Hepatic stellate cell (primary cell): ENCODE measurements around the gene DCAKD.
A peak's percentile ranks its signal among the peaks of the same experiment; 100 is the strongest.

Experiments
- DNase-seq: peaks from one replicate; pipeline ENCODE4 v3.0.0; 2011; ENCODE audit warnings: low spot score

DCAKD gene

DNA sequence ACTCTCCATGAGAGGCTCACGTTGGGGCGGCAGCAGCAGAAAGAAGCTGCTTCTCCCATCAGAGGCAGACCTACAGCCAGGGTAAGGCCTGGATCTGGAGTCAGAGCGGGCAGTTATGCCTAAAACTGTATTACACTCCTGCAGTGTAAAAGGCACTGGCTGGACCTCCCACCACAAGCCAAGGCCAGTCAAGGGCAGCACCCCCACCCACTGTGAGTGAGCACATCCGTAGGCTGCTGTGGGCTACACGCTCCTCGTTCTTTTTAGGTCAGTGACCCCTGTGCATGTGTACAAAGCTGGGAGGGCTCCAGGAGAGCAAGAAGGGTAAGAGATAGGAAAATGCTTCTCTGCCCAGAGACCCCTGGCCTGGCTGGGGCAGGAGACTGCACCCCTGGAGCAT is 20.7 kb downstream of the DCAKD start:
- no peak for DNase-seq

DNA sequence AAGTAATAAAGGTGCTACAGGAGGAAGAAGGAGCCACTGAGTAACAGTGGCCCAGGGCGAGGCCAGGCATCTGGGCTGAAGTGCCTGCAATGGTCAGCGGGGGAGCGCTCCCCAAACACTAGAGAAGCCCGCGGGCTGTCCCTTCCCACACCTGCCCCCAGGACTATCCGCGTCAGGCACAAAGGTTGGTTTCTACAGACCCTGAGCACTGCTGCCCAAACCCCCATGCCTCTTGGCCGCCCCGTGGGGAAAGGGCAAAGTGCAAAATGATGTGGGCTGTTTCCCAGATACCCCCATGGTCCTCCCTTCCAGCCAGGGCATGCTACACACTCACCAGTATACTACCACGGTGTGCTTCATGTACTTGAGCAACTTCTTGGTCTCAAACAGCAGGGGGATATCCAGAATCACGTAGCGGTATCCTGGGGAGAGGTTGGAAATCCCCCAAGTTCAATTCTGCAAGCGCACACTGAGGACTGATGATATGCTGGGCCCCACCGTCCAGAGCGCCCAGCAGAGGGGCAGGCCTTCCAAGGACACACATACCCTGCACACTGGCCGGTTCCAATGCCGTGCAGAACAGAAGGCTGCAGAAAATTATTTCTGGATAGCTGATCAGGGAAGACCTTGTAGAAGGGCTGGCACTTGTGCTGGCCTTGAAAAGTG is 21.5 kb downstream of the DCAKD start:
- no peak for DNase-seq

DNA sequence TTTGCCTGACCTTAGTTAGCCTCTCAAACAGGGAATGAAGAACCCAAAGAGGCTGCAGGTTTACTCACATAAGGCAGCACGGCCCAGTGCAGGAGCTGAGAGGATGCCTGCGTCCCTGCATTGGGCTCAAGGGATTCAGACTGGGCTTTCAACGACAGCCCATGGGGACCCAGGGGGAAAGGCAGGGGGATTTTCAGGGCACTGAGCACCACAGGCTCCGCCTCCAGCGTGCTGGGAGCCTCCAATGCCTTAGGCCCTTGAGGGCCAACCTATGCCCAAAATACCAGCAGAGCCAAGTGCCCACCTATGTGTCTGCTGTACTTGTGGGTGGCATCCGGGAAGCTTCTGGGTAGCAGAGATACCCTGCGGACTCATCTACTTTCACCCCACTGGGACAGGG is 22.3 kb downstream of the DCAKD start:
- no peak for DNase-seq

DNA sequence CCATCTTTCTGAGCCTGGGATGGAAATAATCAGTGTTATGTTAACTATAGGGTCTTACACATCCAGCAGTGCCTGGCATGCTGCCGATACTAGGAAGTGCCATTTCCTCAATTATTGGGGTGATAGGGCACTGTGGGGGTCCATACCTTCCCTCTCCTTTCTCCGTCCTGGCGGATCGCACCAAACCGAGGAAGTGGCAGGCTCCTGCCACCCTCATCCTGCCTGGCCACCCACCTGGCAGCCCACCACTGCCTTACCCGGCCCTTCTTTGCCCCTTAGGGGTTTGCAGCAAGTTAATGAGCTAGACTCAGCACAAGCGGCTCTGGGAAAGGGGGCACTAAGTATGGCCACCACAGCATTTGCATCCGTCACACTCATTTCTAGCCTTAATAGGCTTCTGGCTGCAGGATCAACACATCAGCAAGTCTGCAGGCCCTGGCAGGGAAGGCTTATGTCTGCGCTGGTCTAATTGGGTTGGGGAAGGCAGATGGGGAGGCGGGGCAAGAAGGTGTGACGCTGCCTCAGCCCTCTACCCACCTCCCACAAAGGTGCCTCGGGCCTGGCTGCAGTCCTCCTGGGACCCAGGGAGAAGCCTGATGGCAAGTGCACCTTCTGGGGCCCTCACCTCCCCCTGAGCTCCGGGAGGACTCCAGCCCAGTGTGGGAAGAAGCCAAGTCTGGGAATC is 28.6 kb downstream of the DCAKD start:
- DNase-seq = no peak

DNA sequence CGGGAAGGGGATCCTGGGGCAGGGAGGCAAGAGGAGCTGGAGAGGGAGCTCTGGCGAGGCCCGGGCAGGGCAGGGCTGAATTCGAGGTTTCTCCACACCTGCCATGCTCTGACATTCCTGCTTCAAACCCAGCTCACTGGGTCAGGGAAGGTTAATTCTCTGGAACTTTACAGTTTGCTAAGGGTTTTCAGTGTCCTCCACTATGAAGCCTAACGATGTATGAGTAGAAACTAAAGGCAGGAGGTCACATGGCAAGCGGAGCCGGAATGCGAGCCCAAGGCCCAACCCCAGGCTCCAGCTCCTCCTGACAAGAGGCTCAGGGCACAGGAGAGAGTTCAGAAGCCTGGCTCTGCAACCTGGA is 29.2 kb downstream of the DCAKD start:
- DNase-seq = no peak

DNA sequence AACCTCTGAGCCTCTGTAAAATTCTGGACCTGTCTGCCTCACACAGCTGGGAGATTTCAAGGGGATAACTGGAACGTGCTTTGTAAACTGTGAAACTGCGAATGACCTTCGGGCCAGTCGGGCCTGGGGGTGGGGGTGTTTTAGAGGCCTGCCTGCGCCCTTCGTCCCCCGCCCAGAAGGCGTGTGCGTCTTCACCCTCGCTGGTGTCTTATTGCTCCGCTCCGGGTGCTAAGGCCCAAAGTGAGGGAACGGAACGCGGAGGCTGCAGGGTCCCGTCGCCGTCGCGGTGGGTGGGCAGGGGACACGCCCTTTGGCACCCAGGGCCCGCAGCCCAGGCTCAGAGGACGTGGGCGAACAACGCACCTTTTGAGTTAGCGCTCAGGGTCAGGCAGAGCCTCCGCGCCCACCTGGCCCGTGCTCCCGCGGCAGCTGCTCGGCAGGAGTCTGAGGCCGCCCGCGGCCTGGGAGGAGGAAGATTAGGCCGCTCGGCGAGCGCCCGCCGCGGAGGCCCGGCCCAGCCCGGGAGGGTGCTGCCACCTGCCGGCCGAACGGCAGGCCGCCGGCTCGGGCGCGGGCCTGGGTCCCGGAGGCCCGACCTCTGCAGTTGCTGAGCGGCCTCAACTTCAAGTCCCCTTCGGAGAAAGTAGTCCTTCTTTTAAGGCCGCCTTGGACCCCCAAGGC is 29.7 kb downstream of the DCAKD start:
- peak; percentile 90 for DNase-seq

DNA sequence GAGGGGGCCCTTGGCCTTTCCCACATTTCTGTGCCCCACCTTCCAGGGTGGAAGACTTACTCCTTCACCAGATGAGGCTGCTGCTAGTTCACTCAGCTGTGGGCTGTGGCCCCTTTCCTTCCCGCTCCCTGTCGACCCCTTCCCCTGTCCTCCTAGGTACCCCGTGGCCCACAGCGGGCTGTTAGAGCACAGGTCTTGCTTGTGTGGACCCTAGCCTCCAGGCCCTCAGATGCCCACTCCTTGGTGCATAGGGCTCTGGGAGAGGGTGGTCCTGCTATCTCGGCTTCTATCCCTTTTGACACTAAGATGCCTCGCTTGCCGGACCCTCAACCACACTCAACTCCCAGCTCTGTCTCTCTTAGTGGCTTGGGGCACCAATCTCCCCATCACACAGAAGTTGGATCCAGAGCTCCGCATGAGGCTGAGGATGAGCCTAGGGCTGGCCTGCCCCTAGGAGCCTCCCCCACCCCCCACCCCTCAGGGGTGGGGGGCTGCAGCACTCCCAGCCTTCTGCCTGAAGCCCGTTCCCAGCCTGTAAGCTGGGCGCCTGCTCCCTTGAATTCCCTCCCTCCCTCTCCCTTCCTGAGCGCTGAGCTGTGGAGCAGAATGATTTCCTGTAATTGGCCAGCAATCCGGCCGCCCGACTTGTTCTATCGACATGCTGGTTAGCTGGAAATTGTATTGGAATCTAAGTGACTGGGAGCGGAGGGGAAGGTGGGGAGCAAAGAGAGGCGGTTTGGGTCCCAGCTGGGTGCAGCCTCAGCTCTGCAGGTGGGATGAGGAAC is 30.9 kb downstream of the DCAKD start:
- DNase-seq = no peak

DNA sequence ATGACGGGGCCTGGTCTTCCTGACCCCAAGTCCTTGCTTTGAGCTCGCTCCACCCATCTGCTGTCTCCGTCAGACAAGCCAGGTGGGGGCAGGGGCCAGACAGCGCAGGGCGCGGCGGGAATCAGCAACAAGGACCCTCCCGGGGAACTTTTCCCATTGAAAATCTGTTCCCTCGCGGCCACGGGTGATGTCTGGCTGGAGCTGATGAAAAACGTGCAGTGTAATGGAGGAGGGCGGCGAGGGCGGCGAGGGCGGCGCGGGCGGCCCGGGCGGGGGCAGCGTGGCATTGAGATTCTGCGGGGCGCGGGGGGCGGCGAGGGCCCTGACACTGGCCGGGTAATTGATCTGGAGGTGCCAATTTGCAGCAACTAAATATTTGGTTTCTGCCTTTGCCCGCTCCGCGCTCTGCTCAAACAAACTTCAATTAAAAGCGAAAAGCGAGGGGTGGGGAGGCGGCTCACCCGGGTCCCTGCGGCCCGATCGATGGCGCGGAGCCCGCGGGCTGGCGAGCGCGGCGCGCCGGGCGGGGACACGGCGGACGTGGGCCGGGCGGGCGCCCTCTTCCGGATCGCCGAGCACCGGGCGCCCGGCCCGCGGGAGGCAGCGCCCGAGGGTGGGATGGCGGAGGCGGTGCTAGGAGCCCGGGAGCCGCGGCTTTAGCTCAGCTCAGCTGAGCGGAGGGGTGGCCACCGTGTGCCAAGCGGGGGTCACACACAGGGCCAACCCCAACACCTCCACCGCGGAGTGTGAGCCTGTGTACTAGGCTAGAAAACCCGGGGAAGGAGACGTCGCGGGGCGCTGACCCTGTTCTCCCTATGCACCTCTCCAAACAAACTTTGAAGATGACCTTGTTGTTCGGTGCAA is 32.4 kb downstream of the DCAKD start:
- peak; percentile 78 for DNase-seq

DNA sequence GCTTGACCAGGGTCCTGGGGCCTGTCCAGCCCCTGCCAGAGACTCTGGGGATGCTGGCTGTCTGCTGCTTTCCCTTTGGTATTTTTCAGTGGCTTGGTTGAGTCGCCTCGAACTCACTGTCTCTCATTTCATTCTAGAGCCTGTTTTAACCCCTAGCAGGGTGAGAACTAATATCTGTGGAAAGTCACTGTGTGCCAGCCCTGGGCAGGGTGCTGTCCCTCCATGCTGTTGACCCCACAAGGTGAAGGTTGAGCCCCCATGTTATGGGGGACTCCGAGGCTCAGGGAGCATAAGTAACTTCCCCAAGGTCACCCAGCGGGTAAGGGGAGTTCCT is 33.0 kb downstream of the DCAKD start:
- DNase-seq = no peak

DNA sequence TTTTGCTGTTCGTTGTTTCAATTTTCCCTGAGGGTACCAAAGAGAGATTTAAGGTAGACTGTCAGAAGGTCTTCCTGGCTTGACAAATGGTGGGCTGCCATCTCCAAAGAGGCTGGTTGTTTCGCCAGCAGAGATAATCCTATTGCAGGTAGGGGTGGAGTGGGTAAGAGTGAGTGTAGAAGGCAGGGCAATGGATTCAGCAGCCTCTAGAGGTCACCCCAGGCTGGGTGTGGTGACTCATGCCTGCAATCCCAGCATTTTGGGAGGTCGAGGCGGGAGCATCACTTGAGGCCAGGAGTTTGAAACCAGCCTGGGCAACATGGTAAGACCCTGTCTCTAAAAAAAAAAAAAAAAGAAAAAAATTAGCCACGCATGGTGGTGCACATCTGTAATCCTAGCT is 34.6 kb downstream of the DCAKD start:
- no peak for DNase-seq

DNA sequence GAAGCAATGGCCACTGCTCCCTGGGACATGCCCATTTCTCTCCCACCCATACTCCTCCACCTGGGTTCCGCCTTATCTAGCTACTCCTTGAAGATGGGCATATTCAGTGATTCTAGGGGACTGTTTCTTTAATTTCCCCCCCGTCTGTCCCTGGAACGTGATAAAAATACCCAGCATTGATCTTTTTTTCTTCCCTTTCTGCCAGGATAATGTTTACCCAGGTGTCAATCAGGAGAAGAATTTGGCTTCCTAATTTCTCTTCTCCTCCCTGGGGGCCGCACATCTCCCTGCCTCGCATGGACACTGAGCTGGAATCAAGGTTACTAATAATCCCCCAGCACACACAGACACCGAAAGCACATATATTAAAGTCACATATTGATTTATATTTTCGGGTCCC is 35.2 kb downstream of the DCAKD start:
- no peak for DNase-seq

DNA sequence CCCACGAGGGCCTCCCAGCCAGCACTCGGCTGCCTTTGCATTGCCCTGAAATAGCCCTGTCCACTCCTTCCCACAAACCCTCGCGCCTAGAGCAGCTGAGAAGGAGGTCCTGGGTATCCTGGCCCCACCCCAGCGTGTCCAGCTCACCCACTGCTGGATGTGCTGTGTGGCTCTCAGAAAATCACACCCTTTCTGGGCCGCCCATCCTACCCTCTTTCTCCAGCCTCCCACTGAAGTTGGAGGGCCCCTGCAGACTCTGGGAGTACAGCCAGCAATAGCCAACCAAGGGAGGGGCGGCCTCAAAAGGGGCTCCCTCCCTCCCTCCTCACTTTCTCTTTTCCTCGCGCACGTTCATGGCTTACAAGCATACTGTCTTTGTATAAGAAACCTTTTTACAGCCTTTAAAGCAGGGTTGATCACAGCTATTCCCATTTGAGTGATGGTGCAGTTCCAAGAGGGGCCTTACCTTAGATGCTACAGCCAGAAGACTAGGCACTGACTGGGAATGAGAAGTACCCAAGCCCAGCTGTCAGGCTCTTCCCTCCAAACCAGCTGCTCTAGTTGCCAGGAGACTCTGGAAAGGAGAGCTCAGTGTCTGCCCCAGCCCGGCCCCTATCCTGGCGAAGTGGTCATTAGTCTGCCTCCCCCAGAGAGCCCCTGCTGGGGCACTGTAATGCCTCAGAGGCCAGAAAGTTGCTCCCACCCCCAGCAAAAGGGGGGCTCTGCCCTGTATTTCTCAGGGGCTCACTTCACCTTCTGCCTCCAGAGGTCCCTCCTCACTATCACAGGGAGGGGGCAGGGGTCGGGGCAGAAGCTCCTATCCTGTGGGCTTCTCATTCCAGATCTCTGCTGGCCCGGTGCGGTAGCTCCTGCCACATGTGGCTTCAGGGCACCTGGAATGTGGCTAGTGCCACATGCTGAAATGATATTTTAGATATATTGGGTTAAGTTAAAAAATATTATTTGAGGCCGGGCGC is 38.1 kb downstream of the DCAKD start:
- no peak for DNase-seq

DNA sequence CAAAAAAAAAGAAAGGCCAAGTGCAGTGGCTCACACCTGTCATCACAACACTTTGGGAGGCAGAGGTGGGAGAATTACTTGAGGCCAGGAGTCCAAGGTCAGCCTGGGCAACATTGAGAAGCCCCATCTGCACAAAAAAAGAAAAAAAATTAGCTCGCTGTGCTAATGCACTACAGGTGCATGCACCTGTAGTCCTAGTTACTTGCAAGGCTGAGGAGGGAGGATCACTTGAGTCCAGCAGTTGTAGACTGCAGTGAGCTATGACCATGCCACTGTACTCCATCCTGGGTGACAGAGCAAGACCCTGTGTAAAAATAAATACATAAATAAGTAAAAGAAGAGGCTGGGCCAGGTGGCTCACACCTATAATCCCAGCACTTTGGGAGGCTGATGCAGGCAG is 39.7 kb downstream of the DCAKD start:
- DNase-seq = no peak

DNA sequence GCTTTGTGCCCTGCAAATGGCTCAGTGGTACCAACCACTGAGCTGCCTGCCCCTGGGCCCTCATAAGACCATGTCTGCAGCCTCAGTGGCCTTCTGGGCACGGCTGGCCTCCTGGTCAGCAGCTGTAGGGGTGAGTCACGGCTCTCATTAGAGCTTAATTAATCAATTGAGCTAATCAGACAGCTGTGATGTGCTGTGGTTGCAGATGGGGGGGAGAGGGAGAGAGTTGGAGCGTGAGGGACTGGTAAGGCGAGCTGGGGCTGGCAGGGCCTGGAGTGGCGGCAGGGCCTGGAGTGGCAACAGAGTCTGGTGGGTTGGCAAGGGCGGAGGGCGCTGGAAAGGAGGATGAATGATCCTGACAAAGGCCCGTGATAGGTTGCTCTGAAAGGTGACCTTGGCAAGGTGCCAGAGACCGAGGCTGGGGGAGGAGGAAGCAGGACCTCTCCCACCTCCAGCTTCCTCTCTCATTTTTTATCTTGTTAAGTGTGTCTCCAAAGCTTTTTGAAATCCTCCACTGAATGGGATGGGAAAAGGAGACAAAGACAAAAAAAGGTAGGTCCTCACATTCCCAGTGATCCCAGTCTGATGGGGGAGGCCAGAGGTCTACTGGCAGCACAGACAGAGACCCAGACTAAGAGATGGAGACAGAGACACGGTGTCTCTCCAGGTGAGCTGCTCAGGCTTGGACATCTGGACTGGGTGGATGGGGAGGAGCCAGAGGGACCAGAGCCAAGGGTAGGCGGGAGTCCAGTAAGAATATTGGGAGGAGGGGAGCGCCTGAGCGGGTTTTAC is 41.6 kb downstream of the DCAKD start:
- DNase-seq = no peak

DNA sequence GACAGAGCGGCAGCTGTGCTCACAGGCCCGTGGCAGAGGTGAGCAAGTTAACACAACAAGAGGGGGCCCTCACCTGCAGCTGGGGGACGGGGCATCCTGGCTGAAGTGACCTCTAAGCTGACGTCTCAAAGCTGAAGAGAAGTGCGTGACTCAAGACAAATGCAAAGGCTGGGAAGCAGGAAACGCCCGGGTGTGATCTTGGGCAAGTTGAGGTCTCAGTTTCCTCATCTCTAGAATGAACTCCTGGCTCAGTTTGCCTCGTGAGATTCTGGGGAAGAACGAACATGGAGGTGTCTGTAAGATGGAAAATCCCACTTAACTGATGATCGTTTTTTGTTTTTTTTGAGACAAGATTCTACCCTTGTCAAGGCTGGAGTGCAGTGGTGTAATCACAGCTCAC is 43.2 kb downstream of the DCAKD start:
- DNase-seq = no peak

DNA sequence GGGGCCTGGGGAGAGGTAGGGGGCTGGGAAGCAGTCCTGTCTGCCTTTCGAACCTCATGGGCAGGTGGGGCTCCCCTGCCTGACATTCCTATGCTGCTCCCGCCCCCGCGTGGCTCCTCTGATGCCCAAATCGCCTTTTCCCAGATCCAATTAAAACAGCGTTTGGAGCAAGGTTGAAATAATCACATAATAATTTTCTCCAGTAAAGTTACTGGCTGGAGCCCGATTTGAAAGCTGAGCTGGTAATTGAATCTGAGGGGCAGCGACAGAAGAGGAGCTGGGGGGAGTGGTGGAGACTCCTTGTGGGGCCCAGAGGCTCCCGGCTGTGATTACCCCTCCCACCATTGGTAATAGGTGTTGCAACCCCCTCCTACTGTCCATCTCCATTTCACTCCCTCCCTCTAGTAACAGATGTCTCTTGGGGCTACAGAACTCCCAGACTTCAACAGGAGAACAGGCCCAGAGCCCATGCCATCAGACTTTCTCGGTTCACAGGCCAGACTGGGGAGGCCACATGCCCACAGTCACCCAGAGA is 44.4 kb downstream of the DCAKD start:
- DNase-seq = no peak

DNA sequence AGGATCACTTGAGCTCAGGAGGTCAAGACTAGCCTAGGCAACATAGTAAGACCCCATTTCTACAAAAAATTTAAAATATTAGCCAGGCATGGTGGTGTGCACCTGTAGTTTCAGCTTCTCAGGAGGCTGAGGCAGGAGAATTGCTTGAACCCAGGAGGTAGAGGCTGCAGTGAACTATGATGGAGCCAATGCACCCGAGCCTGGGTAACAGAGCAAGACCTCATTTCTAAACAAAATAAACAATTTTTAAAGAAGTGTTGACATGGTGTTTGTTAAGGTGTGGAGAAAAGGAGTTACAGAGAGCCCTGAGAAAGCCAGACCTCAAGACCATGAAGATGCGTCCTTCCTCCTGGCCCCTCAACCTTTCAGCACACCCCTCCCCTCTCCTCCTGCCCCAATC is 45.7 kb downstream of the DCAKD start:
- DNase-seq = no peak

DNA sequence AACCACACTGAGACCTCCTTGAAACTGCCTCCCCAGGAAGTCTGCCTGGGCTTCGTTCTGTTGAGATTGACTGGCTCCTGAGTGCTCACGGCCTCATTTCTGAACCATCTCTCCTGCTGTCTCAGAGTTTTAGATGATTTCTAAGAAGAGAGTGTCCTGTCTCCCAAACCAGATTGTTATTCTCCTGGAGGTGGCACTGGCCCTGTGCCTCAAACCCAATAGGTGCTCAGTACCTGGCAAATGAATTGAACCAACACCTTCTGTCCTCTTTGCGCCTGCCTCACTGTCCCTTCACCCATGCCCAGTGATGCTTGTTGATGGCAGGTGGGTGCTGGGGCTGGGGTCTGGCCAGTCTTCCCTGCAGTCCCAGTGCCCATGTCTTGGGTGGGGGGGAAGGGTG is 47.0 kb downstream of the DCAKD start:
- DNase-seq = no peak

DNA sequence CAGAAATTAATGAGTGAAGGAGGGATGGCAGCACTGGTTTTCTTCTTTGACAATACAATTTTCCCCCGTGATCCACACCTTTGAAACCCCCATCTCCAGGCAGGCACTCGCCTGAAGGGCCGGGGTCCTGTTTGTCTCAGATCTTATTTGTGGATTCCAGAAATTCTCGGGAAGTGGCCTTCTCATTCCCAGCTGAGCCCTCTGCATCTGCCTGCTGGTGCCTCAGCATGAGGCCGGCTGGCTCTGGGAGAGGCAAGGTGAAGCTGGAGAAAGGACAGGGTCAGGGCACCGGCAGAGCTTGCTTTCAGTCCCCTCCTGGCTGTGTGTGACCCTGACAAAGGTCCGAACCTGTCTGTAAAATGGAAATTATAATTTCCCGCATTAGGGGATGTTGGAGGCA is 47.6 kb downstream of the DCAKD start:
- no peak for DNase-seq

DNA sequence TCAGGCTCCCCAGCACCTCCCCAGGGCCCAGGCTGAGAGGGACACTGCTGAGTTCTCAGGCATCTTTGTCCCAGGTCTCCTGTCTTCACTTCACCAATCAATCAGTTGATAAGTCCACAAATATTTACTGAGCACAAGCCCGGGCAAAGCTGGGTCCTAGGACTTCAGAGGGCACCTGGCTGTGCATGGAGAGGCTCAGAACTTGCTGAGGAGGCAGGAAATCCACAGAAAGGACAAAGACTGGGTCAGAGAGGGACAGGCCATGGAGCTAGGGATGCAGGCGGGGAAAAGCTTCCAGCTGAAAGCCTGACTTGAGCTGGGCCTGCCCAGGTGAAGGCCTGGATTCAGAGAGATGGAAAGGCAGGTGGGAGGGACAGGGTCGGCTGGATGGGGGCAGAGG is 50.1 kb downstream of the DCAKD start:
- DNase-seq = no peak
